GM12891 (cell line): ENCODE results near the gene TRIM38.
"Not testable (repeated sequence)": the region's sequence is repeated elsewhere in the genome, so short reads cannot be mapped to it uniquely, and the experiment has no call there.

Experiments used
- POLR2A ChIP-seq: IDR thresholded peaks from 2 replicates; pipeline ENCODE4 v1.6.1; 2011; ENCODE audit warnings: low read depth, low read length, control low read depth
- POLR2AphosphoS5 ChIP-seq: IDR thresholded peaks from 2 replicates; pipeline ENCODE4 v1.6.1; 2011; ENCODE audit warnings: low read depth, low read length, control low read depth

DNA sequence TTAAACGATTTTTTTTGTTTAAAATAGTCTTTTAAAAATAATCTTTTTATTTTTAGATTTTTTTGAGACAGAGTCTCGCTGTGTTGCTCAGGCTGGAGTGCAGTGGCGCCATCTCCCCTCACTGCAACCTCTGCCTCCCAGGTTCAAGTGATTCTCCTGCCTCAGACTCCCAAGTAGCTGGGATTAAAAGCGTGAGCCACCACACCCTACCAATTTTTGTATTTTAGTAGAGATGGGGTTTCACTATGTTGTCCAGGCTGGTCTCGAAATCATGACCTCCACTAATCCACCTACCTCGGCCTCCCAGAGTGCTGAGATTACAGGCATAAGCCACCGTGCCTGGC is 30.7 kb downstream of the TRIM38 start:
- not testable (repeated sequence) for TF ChIP-seq POLR2A, POLR2AphosphoS5
